HG03095 (cell line): ENCODE measurements around the gene SLC2A14.
"Not testable (repeated sequence)": the region's sequence is repeated elsewhere in the genome, so short reads cannot be mapped to it uniquely, and the experiment has no call there.

Experiments
- ATAC-seq: cut with Tn5 transposase; IDR thresholded peaks from one replicate; pipeline ENCODE4 v1.9.1; 2021; ENCODE audit warnings: moderate library complexity; ENCODE audit not compliant: unreplicated experiment

SLC2A14 gene

DNA sequence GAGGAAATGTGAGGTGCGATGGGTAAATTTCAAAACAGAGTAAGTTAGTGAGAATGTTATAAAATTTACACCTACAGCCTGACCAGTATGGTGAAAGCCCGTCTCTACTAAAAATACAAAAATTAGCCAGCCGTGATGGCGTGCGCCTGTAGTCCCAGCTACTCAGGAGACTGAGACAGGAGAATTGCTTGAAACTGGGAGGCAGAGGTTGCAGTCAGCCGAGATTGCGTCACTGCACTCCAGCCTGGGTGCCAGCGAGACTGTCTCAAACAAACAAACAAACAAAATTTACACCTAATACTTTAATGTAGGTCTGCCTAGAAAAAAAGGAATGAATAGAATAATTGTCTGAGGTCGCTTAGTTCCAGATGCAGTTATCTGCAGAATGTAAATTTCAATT, 37.6 kb downstream of the SLC2A14 start:
- no peak for ATAC-seq

DNA sequence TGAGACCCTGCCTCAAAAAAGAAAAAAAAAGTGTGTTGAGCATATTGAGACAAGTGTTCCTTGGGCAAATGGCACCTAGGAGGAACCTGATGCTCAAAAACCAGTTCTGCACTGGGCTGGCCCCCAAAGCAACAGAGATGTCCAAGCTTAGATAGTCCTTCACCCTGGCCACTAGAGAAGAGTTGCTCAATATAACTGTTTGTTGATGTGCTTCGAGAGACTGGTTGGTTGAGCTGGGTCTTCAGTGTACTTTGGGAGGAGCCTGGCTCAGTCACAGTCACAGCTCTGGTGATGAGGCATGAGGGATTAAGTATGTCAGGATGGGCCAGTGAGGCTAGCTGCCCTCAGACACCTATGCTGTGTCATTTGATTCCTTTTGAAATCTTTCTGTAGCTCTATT, 38.0 kb downstream of the SLC2A14 start:
- ATAC-seq: no peak

DNA sequence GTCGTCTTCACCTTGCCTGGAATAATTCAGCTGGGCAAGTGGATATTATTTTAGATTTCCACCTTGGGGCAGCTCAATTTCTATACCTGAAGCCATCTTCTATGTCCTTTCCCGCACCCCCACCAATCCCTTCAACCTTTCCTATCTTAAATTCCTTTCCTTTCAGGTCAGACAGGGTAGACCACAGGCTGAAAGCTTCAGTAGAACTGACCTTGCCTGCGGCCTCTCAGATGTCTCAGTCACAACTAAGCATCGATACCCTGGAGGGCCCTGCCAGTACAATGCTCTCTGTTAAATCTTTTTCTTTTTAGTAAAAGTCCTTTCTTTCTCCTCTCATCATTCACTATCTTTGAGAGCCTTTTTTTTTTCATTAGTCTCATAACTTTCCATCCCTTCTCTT, 38.9 kb downstream of the SLC2A14 start:
- ATAC-seq: no peak

DNA sequence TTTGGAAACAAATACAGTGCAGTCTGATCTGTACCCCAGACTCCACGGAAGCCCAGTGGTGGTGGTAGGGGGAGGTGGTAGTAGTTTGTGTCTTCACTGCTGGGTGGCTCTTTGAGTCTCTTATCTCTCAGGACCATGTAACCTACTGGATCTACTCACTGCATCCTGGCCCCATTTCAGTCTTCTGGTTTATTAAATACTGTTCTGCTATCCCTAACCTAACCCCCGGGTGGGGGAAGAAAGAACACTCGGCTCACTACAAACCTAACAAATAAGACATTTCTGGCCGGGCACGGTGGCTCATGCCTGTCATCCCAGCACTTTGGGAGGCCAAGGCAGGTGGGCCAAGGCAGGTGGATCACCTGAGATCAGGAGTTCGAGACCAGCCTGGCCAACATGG, 39.5 kb downstream of the SLC2A14 start:
- ATAC-seq: not testable (repeated sequence)

DNA sequence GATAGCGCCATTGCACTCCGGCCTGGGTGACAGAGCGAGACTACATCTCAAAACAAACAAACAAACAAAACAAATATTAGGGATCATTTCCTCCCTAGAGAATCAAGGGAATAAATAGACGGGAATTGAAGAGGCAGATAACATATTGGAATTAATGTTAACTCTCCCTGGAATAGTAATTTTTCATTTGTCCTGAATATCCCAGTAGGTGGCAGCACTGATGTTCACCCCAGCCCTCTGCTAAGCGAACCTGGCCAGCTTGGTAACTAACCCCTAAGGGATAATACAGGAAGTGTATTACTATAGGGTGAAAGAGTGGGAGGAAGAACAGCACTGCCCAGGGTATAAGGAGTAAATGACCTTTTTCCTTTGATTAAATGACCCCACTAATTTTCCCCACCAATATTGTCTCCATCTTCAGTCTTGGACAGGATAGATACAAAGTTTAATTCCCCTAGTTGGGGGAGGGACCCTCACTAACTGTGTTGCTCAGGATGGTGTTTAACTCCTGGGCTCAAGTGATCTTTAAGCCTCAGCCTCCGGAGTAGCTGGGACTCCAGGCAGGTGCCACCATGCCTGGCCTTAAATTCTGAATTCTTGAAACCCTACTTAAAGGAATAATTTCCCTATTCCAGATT, 40.5 kb downstream of the SLC2A14 start:
- no peak for ATAC-seq

DNA sequence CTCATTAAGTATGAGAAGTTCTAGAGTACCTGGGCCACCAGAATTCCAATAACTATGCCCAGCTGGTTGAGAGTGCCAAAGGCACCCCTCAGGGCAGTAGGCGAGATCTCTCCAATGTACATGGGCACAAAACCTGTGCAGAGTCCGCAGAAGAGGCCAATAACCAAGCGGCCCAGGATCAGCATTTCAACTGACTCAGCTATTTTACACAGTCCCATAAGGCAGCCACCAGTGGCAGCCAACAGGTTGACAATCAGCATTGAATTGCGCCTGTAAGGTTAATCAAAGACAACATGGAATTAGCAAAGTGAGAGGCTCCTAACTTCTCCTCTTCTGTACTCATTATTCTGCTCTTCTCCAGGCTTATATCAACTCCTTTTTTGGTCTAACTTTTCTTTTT, 43.0 kb downstream of the SLC2A14 start:
- not testable (repeated sequence) for ATAC-seq

DNA sequence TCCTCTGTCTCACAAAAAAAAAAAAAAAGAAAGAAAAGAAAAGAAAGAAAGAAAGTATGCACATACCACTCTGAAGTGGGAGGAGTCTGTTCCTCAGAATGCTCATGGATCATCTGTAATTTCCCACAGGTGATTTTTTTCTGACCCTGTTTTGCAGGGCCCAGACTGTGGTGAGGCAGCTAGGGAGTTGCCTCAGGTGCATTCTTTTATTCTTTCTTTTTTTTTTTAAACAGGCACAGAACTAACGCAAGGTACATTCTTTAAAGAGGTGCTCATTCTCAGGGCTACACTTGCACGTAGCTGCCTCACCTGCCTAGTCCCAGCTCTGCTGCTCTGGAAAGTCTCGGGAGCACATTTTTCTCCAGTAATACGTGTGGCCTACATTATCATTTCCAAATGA, 47.0 kb downstream of the SLC2A14 start:
- not testable (repeated sequence) for ATAC-seq

DNA sequence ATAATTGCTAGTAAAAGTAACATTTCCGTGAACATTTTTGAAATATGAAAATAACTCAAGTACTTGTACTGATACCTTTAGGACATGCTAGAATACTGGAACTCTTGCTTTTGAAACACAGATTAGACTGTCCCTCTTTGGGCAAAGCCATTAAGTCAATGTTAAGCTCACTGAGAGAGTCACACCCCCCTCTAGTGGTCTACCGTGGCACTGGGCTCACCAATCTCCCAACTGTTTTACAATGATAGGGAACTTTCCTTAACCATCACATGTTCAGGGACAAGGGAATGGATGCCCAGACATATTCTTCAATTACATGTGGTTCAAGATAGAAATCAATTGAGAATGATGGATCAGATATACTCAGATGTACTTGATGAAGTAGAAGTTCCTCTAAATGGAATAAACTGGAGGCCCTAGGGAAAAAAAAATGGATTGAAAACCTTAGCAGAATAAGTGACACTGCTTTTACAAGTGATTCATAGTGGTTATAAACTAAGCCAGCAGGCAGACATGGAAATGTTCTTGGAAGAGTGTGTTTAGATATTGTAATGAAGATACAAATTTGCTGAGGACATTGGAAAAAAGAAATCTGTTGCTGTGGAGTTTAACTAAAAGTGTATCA, 65.7 kb downstream of the SLC2A14 start:
- no peak for ATAC-seq

DNA sequence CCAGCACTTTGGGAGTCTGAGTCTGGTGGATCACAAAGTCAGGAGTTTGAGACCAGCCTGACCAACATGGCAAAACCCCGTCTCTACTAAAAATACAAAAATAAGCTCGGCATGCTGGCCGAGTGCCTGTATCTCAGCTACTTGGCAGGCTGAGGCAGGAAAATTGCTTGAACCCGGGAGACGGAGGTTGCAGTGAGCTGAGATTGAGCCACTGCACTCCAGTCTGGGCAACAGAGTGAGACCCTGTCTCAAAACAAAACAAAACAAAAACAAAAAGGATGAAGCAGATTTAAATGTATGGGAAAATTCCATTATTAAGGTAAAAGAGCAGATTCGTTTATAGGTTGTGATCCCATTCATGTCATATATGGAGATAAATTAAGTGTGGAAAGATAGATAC, 66.4 kb downstream of the SLC2A14 start:
- not testable (repeated sequence) for ATAC-seq

DNA sequence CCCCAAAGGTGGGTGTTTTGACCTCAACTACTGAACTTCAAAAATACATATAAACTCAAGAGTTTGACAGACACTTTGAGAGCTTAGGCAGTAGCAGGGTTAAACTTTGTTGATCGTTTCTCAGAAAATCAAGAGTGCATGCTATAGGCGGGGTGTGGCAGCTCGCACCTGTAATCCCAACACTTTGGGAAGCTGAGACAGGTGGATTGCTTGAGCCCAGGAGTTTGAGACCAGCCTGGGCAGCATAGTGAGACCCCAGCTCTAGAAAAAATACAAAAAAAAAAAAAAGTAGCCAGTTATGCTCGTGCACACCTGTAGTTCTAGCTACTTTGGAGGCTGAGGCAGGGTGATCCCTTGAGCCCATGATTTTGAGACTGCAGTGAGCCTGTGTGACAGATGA, 71.3 kb downstream of the SLC2A14 start:
- no peak for ATAC-seq

DNA sequence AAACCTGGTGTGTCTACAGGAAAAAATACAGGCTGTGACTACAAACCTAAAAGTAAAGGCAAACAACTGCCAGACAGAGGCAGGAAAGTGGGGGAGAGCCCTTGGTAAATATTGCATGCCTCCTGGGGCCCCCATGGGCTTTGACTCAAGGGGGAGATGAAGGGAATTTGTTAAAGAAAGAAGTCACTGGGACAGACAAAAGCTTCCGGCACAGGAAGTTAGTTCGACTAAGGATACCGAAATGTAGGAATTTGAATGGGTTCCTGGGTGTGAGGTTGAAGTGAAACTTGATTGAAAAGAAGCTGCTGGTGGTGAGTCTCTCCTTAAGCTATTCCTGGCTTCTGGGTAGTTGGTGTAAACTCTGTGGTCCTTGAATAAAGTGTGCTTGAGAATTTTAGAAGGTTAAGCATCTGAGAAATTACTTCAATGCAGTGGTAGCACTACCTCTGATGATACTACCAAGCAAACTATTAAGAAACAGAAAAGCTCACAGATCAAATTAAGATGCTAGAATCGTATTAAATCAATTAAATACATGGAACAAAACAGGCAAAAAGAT, 73.9 kb downstream of the SLC2A14 start:
- not testable (repeated sequence) for ATAC-seq

DNA sequence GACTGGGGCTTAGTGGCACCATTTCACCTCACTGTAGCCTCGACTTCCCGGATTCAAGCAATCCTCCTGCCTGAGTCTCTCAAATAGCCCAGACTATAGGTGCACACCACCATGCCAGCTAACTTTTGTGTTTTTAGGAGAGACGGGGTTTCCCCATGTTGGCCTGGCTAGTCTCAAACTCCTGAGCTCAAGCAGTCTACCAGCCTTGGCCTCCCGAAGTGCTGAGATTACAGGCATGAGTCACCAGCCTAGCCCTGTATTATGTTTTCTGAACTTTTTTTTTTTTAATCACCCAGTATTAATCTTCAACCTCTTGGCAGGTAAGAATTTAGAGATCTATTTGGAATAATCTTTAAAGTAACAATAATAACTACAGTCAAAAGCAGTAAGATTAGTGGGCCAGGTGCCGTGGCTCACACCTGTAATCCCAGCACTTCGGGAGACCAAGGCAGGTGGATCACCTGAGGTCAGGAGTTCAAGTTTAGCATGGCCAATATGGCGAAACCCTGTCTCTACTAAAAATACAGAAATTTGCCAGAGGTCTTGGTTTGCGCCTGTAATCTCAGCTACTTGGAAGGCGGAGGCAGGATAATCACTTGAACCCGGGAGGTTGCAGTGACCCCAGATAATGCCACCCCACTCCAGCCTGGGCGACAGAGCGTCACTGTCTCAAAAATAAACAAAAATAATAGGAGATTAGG, 74.9 kb downstream of the SLC2A14 start:
- no peak for ATAC-seq

DNA sequence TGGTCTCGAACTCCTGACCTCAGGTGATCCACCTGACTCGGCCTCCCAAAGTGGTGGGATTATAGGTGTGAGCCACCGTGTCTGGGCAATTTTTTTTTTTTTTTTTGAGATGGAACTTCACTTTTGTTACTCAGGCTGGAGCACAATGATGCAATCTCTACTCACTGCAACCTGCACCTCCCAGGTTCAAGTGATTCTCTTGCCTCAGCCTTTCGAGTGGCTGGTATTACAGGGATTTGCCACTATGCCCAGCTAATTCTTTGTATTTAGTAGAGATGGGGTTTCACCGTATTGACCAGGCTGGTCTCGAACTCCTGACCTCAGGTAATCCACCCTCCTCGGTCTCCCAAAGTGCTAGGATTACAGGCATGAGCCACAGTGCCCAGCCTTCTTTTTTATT, 75.4 kb downstream of the SLC2A14 start:
- not testable (repeated sequence) for ATAC-seq

DNA sequence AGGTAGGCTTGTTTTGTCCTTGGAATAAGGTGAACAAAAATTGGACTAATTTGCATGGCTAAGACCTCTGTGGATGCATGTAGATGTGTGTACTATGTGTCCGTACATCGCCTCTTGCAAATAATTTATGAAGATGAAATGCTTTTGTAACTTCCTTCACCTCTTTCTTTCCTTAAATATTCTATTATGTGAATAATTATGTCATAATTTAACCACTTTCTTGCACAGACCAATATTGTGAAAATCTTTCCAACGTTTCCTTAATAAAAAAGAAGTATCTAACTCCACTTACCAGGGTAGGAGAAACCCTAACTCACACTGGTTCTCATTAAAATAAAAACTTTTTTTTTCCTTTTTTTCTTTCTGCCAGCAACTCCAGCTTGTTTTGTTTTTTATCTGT, 79.5 kb downstream of the SLC2A14 start:
- ATAC-seq: no peak

DNA sequence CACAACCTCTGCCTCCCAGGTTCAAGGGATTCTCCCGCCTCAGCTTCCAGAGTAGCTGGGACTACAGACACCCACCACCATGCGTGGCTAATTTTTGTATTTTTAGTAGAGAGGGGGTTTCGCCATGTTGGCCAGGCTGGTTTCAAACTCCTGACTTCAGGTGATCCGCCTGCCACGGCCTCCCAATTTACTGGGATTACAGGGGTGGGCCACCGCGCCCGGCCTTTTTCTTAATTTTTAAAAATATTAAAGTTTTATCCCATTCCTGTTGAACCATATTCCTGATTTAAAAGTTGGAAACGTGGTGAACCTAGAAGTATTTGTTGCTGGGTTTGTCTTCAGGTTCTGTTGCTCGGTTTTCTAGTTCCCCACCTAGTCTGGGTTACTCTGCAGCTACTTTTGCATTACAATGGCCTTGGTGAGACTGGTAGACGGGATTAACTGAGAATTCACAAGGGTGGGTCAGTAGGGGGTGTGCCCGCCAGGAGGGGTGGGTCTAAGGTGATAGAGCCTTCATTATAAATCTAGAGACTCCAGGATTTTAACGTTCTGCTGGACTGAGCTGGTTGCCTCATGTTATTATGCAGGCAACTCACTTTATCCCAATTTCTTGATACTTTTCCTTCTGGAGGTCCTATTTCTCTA, 83.7 kb downstream of the SLC2A14 start, which contains the start of gene NANOG:
Gene NANOG, plus strand, starts transcription at position 519 of the 645 bp plus-strand sequence. CDS start 213 bp downstream, outside the sequence.
- not testable (repeated sequence) for ATAC-seq

DNA sequence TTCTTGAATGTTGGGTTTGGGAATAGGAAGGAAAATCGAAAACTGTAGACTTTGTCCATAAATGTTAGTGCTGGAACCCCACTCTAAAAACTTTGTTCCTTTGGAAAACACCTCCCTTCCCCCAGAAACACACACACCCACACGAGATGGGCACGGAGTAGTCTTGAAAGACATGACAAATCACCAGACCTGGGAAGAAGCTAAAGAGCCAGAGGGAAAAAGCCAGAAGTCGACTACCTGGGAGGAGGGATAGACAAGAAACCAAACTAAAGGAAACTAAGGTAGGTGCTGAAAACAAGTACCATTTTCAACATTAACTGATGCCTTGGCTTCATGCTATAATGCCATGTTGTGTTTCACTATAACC, 84.4 kb downstream of the SLC2A14 start:
- ATAC-seq: no peak

DNA sequence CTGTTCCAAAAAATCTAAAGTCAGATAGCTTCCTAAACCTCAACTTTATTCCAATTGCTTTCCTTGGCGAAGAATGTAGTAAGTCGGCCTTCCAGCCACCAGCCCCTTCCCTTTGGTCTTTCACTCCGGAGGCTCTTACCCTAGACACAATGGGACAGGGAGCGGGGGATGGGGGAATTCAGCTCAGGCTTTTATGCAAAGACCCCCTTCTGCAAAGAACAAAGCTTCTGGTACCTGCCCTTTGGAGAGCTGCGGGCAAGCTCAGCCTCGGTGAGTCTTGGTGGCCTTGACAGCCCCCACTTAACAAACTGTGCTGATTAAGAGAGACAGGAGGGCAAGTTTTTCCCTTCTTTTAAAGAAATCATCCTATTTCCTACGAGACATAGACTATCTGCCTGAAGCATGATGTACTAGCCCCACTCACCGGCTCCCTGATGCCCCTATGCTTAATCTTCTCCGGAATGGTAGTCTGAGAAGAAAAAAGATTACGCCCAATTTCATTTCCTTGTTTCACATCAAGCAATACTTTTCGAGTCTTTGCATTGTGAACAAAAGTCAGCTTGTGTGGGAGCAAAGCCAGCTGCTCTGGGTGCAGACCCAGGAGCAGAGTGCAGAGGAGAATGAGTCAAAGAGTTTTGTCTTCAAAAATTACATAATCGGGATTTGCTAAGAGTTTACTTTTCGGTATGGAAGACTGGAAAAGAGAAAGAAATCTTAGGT, 85.0 kb downstream of the SLC2A14 start:
- no peak for ATAC-seq

DNA sequence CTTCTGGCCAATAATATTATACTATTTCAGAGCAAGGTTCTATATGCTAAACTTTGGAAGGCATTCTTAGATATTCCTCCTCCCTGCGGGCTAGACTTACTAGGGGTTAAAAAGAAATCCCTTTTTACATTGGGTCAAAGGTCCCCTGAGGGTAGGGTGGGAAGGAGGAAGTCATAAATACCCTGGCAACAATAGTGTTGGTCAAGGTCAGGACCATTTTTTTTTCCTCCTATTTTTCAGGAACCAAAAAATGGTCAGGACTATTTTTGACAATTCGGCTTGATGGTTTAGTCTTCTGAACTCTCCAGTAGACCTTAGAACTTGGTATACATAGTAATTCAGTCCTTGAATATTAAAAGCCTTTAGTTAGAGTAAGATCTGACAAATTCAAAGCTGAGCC, 88.0 kb downstream of the SLC2A14 start:
- no peak for ATAC-seq

DNA sequence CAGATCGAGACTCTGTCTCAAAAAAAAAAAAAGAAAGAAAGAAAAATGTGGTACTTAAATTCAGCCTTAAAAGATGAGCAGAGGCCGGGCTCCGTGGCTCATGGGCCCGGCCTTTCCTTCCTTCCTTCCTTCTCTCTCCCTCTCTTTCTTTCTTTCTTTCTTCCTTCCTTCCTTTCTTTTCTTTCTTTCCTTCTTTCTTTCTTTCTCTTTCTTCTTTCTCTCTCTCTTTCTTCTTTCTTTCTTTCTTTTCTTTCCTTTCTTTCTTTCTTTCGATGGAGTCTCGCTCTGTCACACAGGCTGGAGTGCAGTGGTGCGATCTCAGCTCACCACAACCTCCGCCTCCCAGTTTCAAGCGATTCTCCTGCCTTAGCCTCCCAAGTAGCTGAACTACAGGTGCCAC, 89.3 kb downstream of the SLC2A14 start:
- ATAC-seq: not testable (repeated sequence)

DNA sequence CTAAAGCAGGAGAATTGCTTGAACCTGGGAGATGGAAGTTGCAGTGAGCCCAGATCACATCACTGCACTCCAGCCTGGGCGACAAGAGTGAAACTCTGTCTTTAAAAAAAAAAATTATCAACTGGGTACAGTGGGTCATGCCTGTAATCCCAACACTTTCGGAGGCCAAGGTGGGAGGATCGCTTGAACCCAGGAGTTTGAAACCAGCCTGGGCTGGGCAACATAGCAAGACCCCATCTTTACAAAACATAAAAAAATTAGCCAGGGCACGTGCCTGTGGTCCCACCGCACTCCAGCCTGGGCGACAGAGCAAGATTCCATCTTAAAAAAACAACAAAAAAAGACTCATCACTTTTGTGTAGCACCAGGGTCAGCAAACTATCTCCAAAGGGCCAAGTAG, 90.7 kb downstream of the SLC2A14 start:
- no peak for ATAC-seq

DNA sequence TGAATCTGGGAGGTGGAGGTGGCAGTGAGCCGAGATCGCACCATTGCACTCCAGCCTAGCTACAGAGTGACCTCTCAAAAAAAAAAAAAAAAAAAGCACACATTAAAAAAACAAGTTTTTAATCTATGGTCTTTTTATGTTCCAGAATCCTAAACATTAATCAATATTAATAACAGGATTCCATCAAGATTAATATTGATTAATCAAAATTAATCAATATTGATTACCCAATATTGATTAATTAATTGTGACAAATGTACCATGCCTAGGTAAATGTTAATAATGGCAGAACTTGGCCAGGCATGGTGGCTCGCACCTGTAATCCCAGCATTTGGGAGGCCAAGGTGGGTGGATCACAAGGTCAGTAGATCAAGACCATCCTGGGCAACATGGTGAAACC, 91.4 kb downstream of the SLC2A14 start:
- no peak for ATAC-seq
